ENCODE results near the gene HSPA12A.

GRCh38 chr10:116775488-116776400 lies 33.4 kb upstream of the HSPA12A start:
- TF ChIP-seq, protein P1, sequence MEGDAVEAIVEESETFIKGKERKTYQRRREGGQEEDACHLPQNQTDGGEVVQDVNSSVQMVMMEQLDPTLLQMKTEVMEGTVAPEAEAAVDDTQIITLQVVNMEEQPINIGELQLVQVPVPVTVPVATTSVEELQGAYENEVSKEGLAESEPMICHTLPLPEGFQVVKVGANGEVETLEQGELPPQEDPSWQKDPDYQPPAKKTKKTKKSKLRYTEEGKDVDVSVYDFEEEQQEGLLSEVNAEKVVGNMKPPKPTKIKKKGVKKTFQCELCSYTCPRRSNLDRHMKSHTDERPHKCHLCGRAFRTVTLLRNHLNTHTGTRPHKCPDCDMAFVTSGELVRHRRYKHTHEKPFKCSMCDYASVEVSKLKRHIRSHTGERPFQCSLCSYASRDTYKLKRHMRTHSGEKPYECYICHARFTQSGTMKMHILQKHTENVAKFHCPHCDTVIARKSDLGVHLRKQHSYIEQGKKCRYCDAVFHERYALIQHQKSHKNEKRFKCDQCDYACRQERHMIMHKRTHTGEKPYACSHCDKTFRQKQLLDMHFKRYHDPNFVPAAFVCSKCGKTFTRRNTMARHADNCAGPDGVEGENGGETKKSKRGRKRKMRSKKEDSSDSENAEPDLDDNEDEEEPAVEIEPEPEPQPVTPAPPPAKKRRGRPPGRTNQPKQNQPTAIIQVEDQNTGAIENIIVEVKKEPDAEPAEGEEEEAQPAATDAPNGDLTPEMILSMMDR (IDR thresholded peaks at IDR 0.05) = no peak
- no peak for TF ChIP-seq POLR2A (IDR thresholded peaks at IDR 0.05)
- TF ChIP-seq EP300 (IDR thresholded peaks at IDR 0.05) = no peak
- no peak for TF ChIP-seq POLR2AphosphoS5 (IDR thresholded peaks at IDR 0.05)

Measured in upper lobe of left lung (tissue), 4 donors.